Liver (tissue), 2 donors: ENCODE data around the gene ADORA2A.

Source experiments
- MAX ChIP-seq: IDR thresholded peaks from 2 replicates; pipeline ENCODE4 v1.6.1; 2016; ENCODE audit warnings: antibody characterized with exemption
- RAD21 ChIP-seq, 2 donors: IDR thresholded peaks; 2 replicates each; pipeline ENCODE4 v1.6.1; 2016; ENCODE audit warnings: antibody characterized with exemption in 2 of 2, mild to moderate bottlenecking in 2 of 2
- TAF1 ChIP-seq: conservative IDR thresholded peaks from 2 replicates; pipeline ENCODE4 v1.6.1; 2016; ENCODE audit warnings: antibody characterized with exemption, mild to moderate bottlenecking
- donor health status: healthy.

GRCh38 chr22:24407884-24408283, 19.5 kb upstream of the ADORA2A start:
- TF ChIP-seq TAF1 (no peak), MAX (no peak), RAD21 (IDR thresholded peaks at IDR 0.05) (no peak)
